GM12874 (cell line): Measurements from ENCODE around the gene SLIT3.

Source experiments
- CTCF ChIP-seq: IDR thresholded peaks from 2 replicates; pipeline ENCODE4 v1.5.1; 2011; ENCODE audit warnings: low read depth, mild to moderate bottlenecking, control low read depth, low read length, moderate library complexity; ENCODE audit not compliant: insufficient read depth

Gene SLIT3

GRCh38 chr5:169149317-169149716 is 151.6 kb downstream of the SLIT3 start:
- 0 out of 2 replicates have a peak, but pooled peaks have one; percentile 2 for TF ChIP-seq CTCF

GRCh38 chr5:169148138-169148740 is 152.7 kb downstream of the SLIT3 start:
- TF ChIP-seq CTCF = no peak

GRCh38 chr5:169147534-169147933 is 153.4 kb downstream of the SLIT3 start:
- no peak for TF ChIP-seq CTCF

- TF ChIP-seq CTCF = no peak
Observed at GRCh38 chr5:169146158-169146557, 154.8 kb downstream of the SLIT3 start.

- no peak for TF ChIP-seq CTCF
Observed at GRCh38 chr5:169142264-169142970, 158.5 kb downstream of the SLIT3 start.

- TF ChIP-seq CTCF = no peak
Observed at GRCh38 chr5:169139480-169140050, 161.4 kb downstream of the SLIT3 start.

GRCh38 chr5:169133531-169133930 is 167.4 kb downstream of the SLIT3 start:
- TF ChIP-seq CTCF = no peak
